ENCODE results near the gene CABLES2. TPM values are rescaled to one million over a fixed set of nuclear protein-coding genes. Genes with fewer than 3 reads are reported as not detected.

Gene CABLES2
- total and polyA plus RNA-seq, 3 donors from 2014 or later: 51.0 to 83.0 (median 58.6) TPM

- no peaks in the 10 kb centered on the region for H3K36me3 ChIP-seq (ENCODE audit: low read depth, missing control alignments)
- H3K4me3 ChIP-seq: peak overlapping the region; percentile 85 to 95
- 38 to 53% methylated on average over 13 to 20 of the region's 20 CpGs for WGBS, 2 donors
- peak overlapping the region in 1 of 2 donors; percentile 90 for H3K27ac ChIP-seq
- no peaks in the 10 kb centered on the region for H3K27me3 ChIP-seq
- peaks cover 30% of the 10 kb centered on the region for H3K4me1 ChIP-seq
- no peak for TF ChIP-seq POLR2A (IDR thresholded peaks at IDR 0.05)
- TF ChIP-seq CTCF (IDR thresholded peaks at IDR 0.05): no peak
- intact Hi-C loops (cut with DNase I; ENCODE audit: low total_unique reads): no loop called here
- DNase-seq: no peak
- H3K9me3 ChIP-seq: no peaks in the 10 kb centered on the region
These were observed 19.0 kb downstream of the CABLES2 start for GRCh38 chr20:62387933-62388635.

GRCh38 chr20:62387219-62387913 lies 19.7 kb downstream of the CABLES2 start:
- 1 to 2% methylated on average over 38 to 41 of the region's 47 CpGs for WGBS, 2 donors
- DNase-seq: no peak
- Histone ChIP-seq H3K27me3 (no peaks in the 10 kb centered on the region), H3K4me1 (peaks cover 33% of the 10 kb centered on the region), H3K9me3 (no peaks in the 10 kb centered on the region), H3K4me3 (peak overlapping the region; percentile 85 to 95), H3K27ac (peak overlapping the region; percentile 82 to 90), H3K36me3 (ENCODE audit: low read depth, missing control alignments) (no peaks in the 10 kb centered on the region)
- TF ChIP-seq POLR2A (IDR thresholded peaks at IDR 0.05): no peak
- TF ChIP-seq CTCF (IDR thresholded peaks at IDR 0.05): no peak
- intact Hi-C loops (cut with DNase I; ENCODE audit: low total_unique reads): no loop called here

- intact Hi-C loops (cut with DNase I; ENCODE audit: low total_unique reads): no loop called here
- peak within 1 kb of the TSS; percentile 82 to 90 for H3K27ac ChIP-seq
- TF ChIP-seq POLR2A (IDR thresholded peaks at IDR 0.05) (peak; percentile 23), CTCF (IDR thresholded peaks at IDR 0.05) (peak in 1 of 3 experiments; percentile 11)
- H3K27me3 ChIP-seq: no peaks in the 10 kb centered on the region
- 0% methylated on average over 27 to 54 of the region's 83 CpGs for WGBS, 2 donors
- H3K9me3 ChIP-seq: no peaks in the 10 kb centered on the region
- DNase-seq: peak; percentile 96
- H3K36me3 ChIP-seq (ENCODE audit: low read depth, missing control alignments): no peaks in the 10 kb centered on the region
- peak within 1 kb of the TSS; percentile 85 to 95 for H3K4me3 ChIP-seq
- H3K4me1 ChIP-seq: peaks cover 37% of the 10 kb centered on the region
These were observed 20.5 kb downstream of the CABLES2 start, which contains the start of gene RPS21 for GRCh38 chr20:62386383-62387218. Gene RPS21 (plus strand): TSS chr20:62387103. CDS start chr20:62387339, 236 bp downstream.

- H3K4me1 ChIP-seq: peaks cover 45% of the 10 kb centered on the region
- no peak overlapping the region for H3K4me3 ChIP-seq
- no peaks in the 10 kb centered on the region for H3K36me3 ChIP-seq (ENCODE audit: low read depth, missing control alignments)
- H3K27me3 ChIP-seq: no peaks in the 10 kb centered on the region
- no peak overlapping the region for H3K27ac ChIP-seq
- peak; percentile 83 for DNase-seq
- intact Hi-C loops (cut with DNase I; ENCODE audit: low total_unique reads): loop anchor here (5.0 kb wide), 1 partner anchor 80 kb away; the partner anchor contains the start of gene ADRM1
- WGBS, 2 donors: 41 to 54% methylated on average over 15 to 18 of the region's 18 CpGs
- TF ChIP-seq CTCF (IDR thresholded peaks at IDR 0.05) (peak; percentile 64 to 81 (median 75)), POLR2A (IDR thresholded peaks at IDR 0.05) (no peak)
- no peaks in the 10 kb centered on the region for H3K9me3 ChIP-seq
These were observed 24.5 kb downstream of the CABLES2 start for GRCh38 chr20:62382306-62383198.

All from testis (tissue), 3 donors.